ENCODE measurements around the gene FAM3C. TPM values are rescaled to one million over a fixed set of nuclear protein-coding genes. Genes with fewer than 3 reads are reported as not detected.
"Not testable (repeated sequence)": the region's sequence is repeated elsewhere in the genome, so short reads cannot be mapped to it uniquely, and the experiment has no call there.

Gene FAM3C
- total and polyA plus RNA-seq, 2 of the 8 experiments (the other 6 are each of a cell fraction or from before 2014, with no cell fraction given): 27.0 to 77.7 TPM

- TF ChIP-seq EGR1 (IDR thresholded peaks at IDR 0.05; ENCODE audit: borderline replicate concordance, low read depth, low read length) (no peak), CEBPB (IDR thresholded peaks at IDR 0.05; ENCODE audit: low read depth, low read length) (peak; percentile 50; the same call in 1 of the 2 replicates), YY1 (IDR thresholded peaks at IDR 0.05; ENCODE audit: low read depth, low read length) (no peak), BCL11A (IDR thresholded peaks at IDR 0.05; ENCODE audit: low read depth in 2 of 2, low read length in 2 of 2) (no peak), ASH2L (IDR thresholded peaks at IDR 0.05; ENCODE audit: low read length) (no peak), TEAD4 (IDR thresholded peaks at IDR 0.05; ENCODE audit: low read depth, low read length) (peak; percentile 54; the same call in 1 of the 2 replicates)
Measured at GRCh38 chr7:121428855-121429489, 32.9 kb upstream of the FAM3C start (continued).

GRCh38 chr7:121421743-121422142, 25.6 kb upstream of the FAM3C start:
- H3K27ac ChIP-seq (ENCODE audit: low read depth, low read length); H3K79me2 ChIP-seq (ENCODE audit: control insufficient read depth in 1 of 2, insufficient read depth in 2 of 2, low read length in 2 of 2); H3K9ac ChIP-seq (replicated peaks in 1 of 4; ENCODE audit: extremely low read depth in 1 of 4, low read depth in 3 of 4, low read length in 3 of 4); H2BK120ac ChIP-seq (replicated peaks; ENCODE audit: low read depth, low read length); H3K79me1 ChIP-seq (ENCODE audit: low read depth, low read length); H4K20me1 ChIP-seq (replicated peaks in 1 of 2; ENCODE audit: control insufficient read depth in 1 of 2, insufficient read depth in 2 of 2, low read length in 2 of 2); H4K8ac ChIP-seq (ENCODE audit: extremely low read depth, insufficient read depth, low read length); H3K56ac ChIP-seq (replicated peaks; ENCODE audit: insufficient read length, low read depth, low read length); POLR2A ChIA-PET (ENCODE audit: partially characterized antibody); H2BK5ac ChIP-seq (ENCODE audit: low read depth, low read length); H3K4me3 ChIP-seq (ENCODE audit: extremely low read depth in 1 of 4, insufficient read depth in 2 of 4, low read depth in 3 of 4, low read length in 4 of 4); H2BK20ac ChIP-seq (ENCODE audit: low read length); H3K18ac ChIP-seq (ENCODE audit: extremely low read depth, low read length); H3K4me1 ChIP-seq (replicated peaks in 1 of 4; ENCODE audit: control insufficient read depth in 3 of 4, insufficient read depth in 4 of 4, low read length in 3 of 4); H3K36me3 ChIP-seq (ENCODE audit: control insufficient read depth in 2 of 4, insufficient read depth in 4 of 4, low read length in 3 of 4); FAIRE-seq; H3K4me2 ChIP-seq (ENCODE audit: insufficient read depth in 1 of 2, low read depth in 2 of 2, low read length in 2 of 2); H3K9me3 ChIP-seq (ENCODE audit: insufficient read depth in 2 of 2, low read depth in 1 of 2, low read length in 1 of 2); H3K14ac ChIP-seq (ENCODE audit: insufficient read length); H4K91ac ChIP-seq (replicated peaks; ENCODE audit: insufficient read length, low read length); H2BK12ac ChIP-seq (ENCODE audit: low read depth, low read length); DNase-seq (ENCODE audit: low read depth in 1 of 2, low spot score in 2 of 2); H2AK5ac ChIP-seq (ENCODE audit: low read depth, low read length); H3K23me2 ChIP-seq (ENCODE audit: low read depth, low read length); H3K4ac ChIP-seq (replicated peaks; ENCODE audit: insufficient read length, low read depth, low read length); H2AFZ ChIP-seq (ENCODE audit: low read length); H3K27me3 ChIP-seq (replicated peaks in 1 of 4; ENCODE audit: control insufficient read depth in 3 of 4, extremely low read depth in 1 of 4, insufficient read depth in 3 of 4, low read length in 3 of 4); H3K23ac ChIP-seq (ENCODE audit: insufficient read length); H2BK15ac ChIP-seq (ENCODE audit: low read length); H4K5ac ChIP-seq (ENCODE audit: insufficient read length, low read depth, low read length): not testable (repeated sequence)
- CTCF ChIA-PET (ENCODE audit: partially characterized antibody): interaction anchor here (0.7 to 2.0 kb wide), 4 partner anchors 12 to 27 kb away, joined by 3 to 5 read pairs (median 4); no protein-coding TSS in a partner anchor
- WGBS, 2 experiments (ENCODE audit: extremely low coverage in 1 of 2, insufficient coverage in 1 of 2, insufficient read length in 1 of 2, insufficient replicate concordance in 2 of 2, low coverage in 1 of 2, low lambda C conversion rate in 2 of 2, missing lambda C conversion rate in 1 of 2): 92% methylated on average over 15 of the region's 17 CpGs; no CpG with 5 or more reads in 1 of the 2 experiments
